Mesenchymal stem cell (in vitro differentiated cells and primary cell): ENCODE measurements around the gene ATG2B.

Experiments used
- DNase-seq: peaks from one replicate; pipeline ENCODE4 v3.0.0-alpha.2; 2013
- H2AFZ ChIP-seq: one replicate; pipeline ENCODE4 v1.6.1; 2013; ENCODE audit warnings: low read depth, mild to moderate bottlenecking, control low read depth, inconsistent platforms, low read length, moderate library complexity
- H2AK5ac ChIP-seq: 2 replicates; pipeline ENCODE4 v1.6.1; 2013; ENCODE audit warnings: low read length, moderate library complexity, mild to moderate bottlenecking, inconsistent platforms; ENCODE audit not compliant: severe bottlenecking
- H2BK120ac ChIP-seq: one replicate; pipeline ENCODE4 v1.6.1; 2013; ENCODE audit warnings: low read depth, mild to moderate bottlenecking, inconsistent platforms, low read length, moderate library complexity
- H2BK12ac ChIP-seq, 2 experiments: one replicate each; pipeline ENCODE4 v1.6.1; 2013; ENCODE audit warnings: inconsistent platforms in 2 of 2, low read length in 2 of 2, mild to moderate bottlenecking in 2 of 2, moderate library complexity in 2 of 2, control low read depth in 1 of 2
- H2BK15ac ChIP-seq: one replicate; pipeline ENCODE4 v1.6.1; 2013; ENCODE audit warnings: mild to moderate bottlenecking, low read depth, inconsistent platforms; ENCODE audit not compliant: poor library complexity, severe bottlenecking
- H2BK5ac ChIP-seq: 2 replicates; pipeline ENCODE4 v1.6.1; 2013; ENCODE audit warnings: low read depth, mild to moderate bottlenecking, low read length, control low read depth, inconsistent platforms; ENCODE audit not compliant: poor library complexity, severe bottlenecking
- H3K14ac ChIP-seq, 2 experiments: one replicate each; pipeline ENCODE4 v1.6.1; 2013; ENCODE audit warnings: inconsistent platforms in 2 of 2, low read length in 2 of 2, control low read depth in 1 of 2, mild to moderate bottlenecking in 1 of 2, moderate library complexity in 1 of 2
- H3K18ac ChIP-seq, 2 experiments: one replicate each; pipeline ENCODE4 v1.6.1; 2013; ENCODE audit warnings: inconsistent platforms in 2 of 2, low read length in 2 of 2, control low read depth in 1 of 2, low read depth in 1 of 2, mild to moderate bottlenecking in 1 of 2
- H3K23ac ChIP-seq, 2 experiments: one replicate each; pipeline ENCODE4 v1.6.1; 2013; ENCODE audit warnings: inconsistent platforms in 2 of 2, low read length in 2 of 2, mild to moderate bottlenecking in 2 of 2, moderate library complexity in 2 of 2, control low read depth in 1 of 2
- H3K27ac ChIP-seq: 2 replicates; pipeline ENCODE4 v1.5.1; 2013; ENCODE audit warnings: mild to moderate bottlenecking, moderate library complexity, low read length, control low read depth, inconsistent platforms; ENCODE audit not compliant: poor library complexity, severe bottlenecking
- H3K27me3 ChIP-seq, 2 experiments: 2 replicates each; pipeline versions ENCODE4 v1.6.1 to v1.7.0; 2013; ENCODE audit warnings: low read length in 2 of 2, mild to moderate bottlenecking in 2 of 2, moderate library complexity in 2 of 2, control low read depth in 1 of 2, inconsistent platforms in 1 of 2; ENCODE audit not compliant: control insufficient read depth in 1 of 2, insufficient read depth in 1 of 2
- H3K36me3 ChIP-seq, 2 experiments: 2 replicates each; pipeline versions ENCODE4 v1.6.1 to v1.7.0; 2013; ENCODE audit warnings: low read length in 2 of 2, control low read depth in 1 of 2, inconsistent platforms in 1 of 2, low read depth in 1 of 2, mild to moderate bottlenecking in 1 of 2; ENCODE audit not compliant: insufficient read depth in 2 of 2, control insufficient read depth in 1 of 2
- H3K4ac ChIP-seq, 2 experiments: one replicate each; pipeline ENCODE4 v1.6.1; 2013; ENCODE audit warnings: inconsistent platforms in 2 of 2, low read length in 2 of 2, mild to moderate bottlenecking in 2 of 2, moderate library complexity in 2 of 2, control low read depth in 1 of 2, low read depth in 1 of 2
- H3K4me1 ChIP-seq: 2 replicates; pipeline ENCODE4 v1.6.1; 2013; ENCODE audit warnings: low read depth, low read length, control low read depth; ENCODE audit not compliant: control insufficient read depth, insufficient read depth
- H3K4me2 ChIP-seq: 2 replicates; pipeline ENCODE4 v1.6.1; 2013; ENCODE audit warnings: low read length, mild to moderate bottlenecking, inconsistent platforms; ENCODE audit not compliant: poor library complexity, severe bottlenecking
- H3K4me3 ChIP-seq, 2 experiments: 2 replicates each; pipeline versions ENCODE4 v1.5.1 to v1.7.0; 2013; ENCODE audit warnings: low read length in 2 of 2, mild to moderate bottlenecking in 2 of 2, control low read depth in 1 of 2, low read depth in 1 of 2; ENCODE audit not compliant: insufficient read depth in 1 of 2
- H3K79me1 ChIP-seq: replicated peaks from 2 replicates; pipeline ENCODE4 v1.6.1; 2013; ENCODE audit warnings: mild to moderate bottlenecking, control low read depth, low read length, inconsistent platforms; ENCODE audit not compliant: poor library complexity, severe bottlenecking
- H3K9ac ChIP-seq: 2 replicates; pipeline ENCODE4 v1.7.0; 2013; ENCODE audit warnings: mild to moderate bottlenecking, low read length, moderate library complexity
- H3K9me3 ChIP-seq: 2 replicates; pipeline ENCODE4 v1.7.0; 2013; ENCODE audit warnings: mild to moderate bottlenecking, low read length; ENCODE audit not compliant: control insufficient read depth
- H4K8ac ChIP-seq: one replicate; pipeline ENCODE4 v1.6.1; 2013; ENCODE audit warnings: inconsistent platforms, mild to moderate bottlenecking, low read length, moderate library complexity
- H4K91ac ChIP-seq: one replicate; pipeline ENCODE4 v1.6.1; 2013; ENCODE audit warnings: mild to moderate bottlenecking, low read length, inconsistent platforms
- WGBS: methylation state at CpG from one replicate; pipeline ENCODE4 v1.1.7; 2013; ENCODE audit warnings: mixed read lengths; 5-methylcytosine and 5-hydroxymethylcytosine counted together

The ATG2B gene

GRCh38 chr14:96400495-96400894 is 37.4 kb upstream of the ATG2B start:
- Histone ChIP-seq H2BK5ac (no peak overlapping the region), H3K4me2 (no peak overlapping the region), H3K4ac (no peak overlapping the region), H4K8ac (no peak overlapping the region), H4K91ac (no peak overlapping the region), H3K9ac (no peak overlapping the region), H3K27me3 (peaks cover 0 to 28% of the 10 kb centered on the region in 2 experiments), H3K18ac (no peak overlapping the region), H2BK120ac (no peak overlapping the region), H3K9me3 (no peaks in the 10 kb centered on the region), H3K4me1 (no peaks in the 10 kb centered on the region), H2AFZ (no peak overlapping the region), H2BK12ac (no peak overlapping the region), H3K23ac (no peak overlapping the region), H3K14ac (no peak overlapping the region), H3K27ac (no peak overlapping the region), H2BK15ac (no peak overlapping the region), H3K79me1 (no peaks in the 10 kb centered on the region), H2AK5ac (no peak overlapping the region), H3K4me3 (no peak overlapping the region), H3K36me3 (no peaks in the 10 kb centered on the region)
- DNase-seq: no peak
- WGBS: 73% methylated on average over 5 of the region's 5 CpGs

GRCh38 chr14:96399405-96399804 is 36.3 kb upstream of the ATG2B start:
- no peak overlapping the region for H2BK12ac ChIP-seq
- H2AK5ac ChIP-seq: no peak overlapping the region
- H3K9me3 ChIP-seq: no peaks in the 10 kb centered on the region
- H2BK120ac ChIP-seq: no peak overlapping the region
- no peaks in the 10 kb centered on the region for H3K79me1 ChIP-seq
- no peaks in the 10 kb centered on the region for H3K4me1 ChIP-seq
- no peak overlapping the region for H3K14ac ChIP-seq
- no peak overlapping the region for H3K4ac ChIP-seq
- H2AFZ ChIP-seq: no peak overlapping the region
- no peak overlapping the region for H3K18ac ChIP-seq
- no peak for DNase-seq
- H2BK5ac ChIP-seq: no peak overlapping the region
- no peak overlapping the region for H4K8ac ChIP-seq
- H3K36me3 ChIP-seq: no peaks in the 10 kb centered on the region
- no peak overlapping the region for H3K9ac ChIP-seq
- H3K27me3 ChIP-seq: peaks cover 0 to 28% of the 10 kb centered on the region in 2 experiments
- no peak overlapping the region for H3K4me2 ChIP-seq
- no peak overlapping the region for H4K91ac ChIP-seq
- H3K27ac ChIP-seq: no peak overlapping the region
- 79% methylated on average over 9 of the region's 9 CpGs for WGBS
- no peak overlapping the region for H3K4me3 ChIP-seq
- no peak overlapping the region for H2BK15ac ChIP-seq
- no peak overlapping the region for H3K23ac ChIP-seq

GRCh38 chr14:96398921-96399320 is 35.8 kb upstream of the ATG2B start:
- no peak overlapping the region for H4K91ac ChIP-seq
- H3K18ac ChIP-seq: no peak overlapping the region
- H2BK15ac ChIP-seq: no peak overlapping the region
- no peaks in the 10 kb centered on the region for H3K36me3 ChIP-seq
- no peak overlapping the region for H3K4ac ChIP-seq
- H3K23ac ChIP-seq: no peak overlapping the region
- no peak overlapping the region for H3K4me2 ChIP-seq
- no peak overlapping the region for H2AFZ ChIP-seq
- peaks cover 0 to 28% of the 10 kb centered on the region in 2 experiments for H3K27me3 ChIP-seq
- no peak overlapping the region for H2BK12ac ChIP-seq
- WGBS: 81% methylated on average over 5 of the region's 5 CpGs
- no peak overlapping the region for H3K4me3 ChIP-seq
- no peak overlapping the region for H2BK5ac ChIP-seq
- no peak overlapping the region for H3K9ac ChIP-seq
- H3K27ac ChIP-seq: no peak overlapping the region
- no peak for DNase-seq
- H2BK120ac ChIP-seq: no peak overlapping the region
- H2AK5ac ChIP-seq: no peak overlapping the region
- H4K8ac ChIP-seq: no peak overlapping the region
- no peak overlapping the region for H3K14ac ChIP-seq
- no peaks in the 10 kb centered on the region for H3K79me1 ChIP-seq
- H3K4me1 ChIP-seq: no peaks in the 10 kb centered on the region
- H3K9me3 ChIP-seq: no peaks in the 10 kb centered on the region

GRCh38 chr14:96398432-96398831 is 35.3 kb upstream of the ATG2B start:
- no peak overlapping the region for H3K27ac ChIP-seq
- no peaks in the 10 kb centered on the region for H3K9me3 ChIP-seq
- no peak overlapping the region for H4K8ac ChIP-seq
- no peak overlapping the region for H2AK5ac ChIP-seq
- no peak overlapping the region for H3K4me2 ChIP-seq
- H3K4ac ChIP-seq: no peak overlapping the region
- no peak overlapping the region for H2BK120ac ChIP-seq
- H2AFZ ChIP-seq: no peak overlapping the region
- H3K18ac ChIP-seq: no peak overlapping the region
- 89% methylated on average over 1 of the region's 8 CpGs for WGBS
- no peaks in the 10 kb centered on the region for H3K36me3 ChIP-seq
- H3K27me3 ChIP-seq: peaks cover 0 to 28% of the 10 kb centered on the region in 2 experiments
- DNase-seq: no peak
- H3K4me1 ChIP-seq: no peaks in the 10 kb centered on the region
- no peak overlapping the region for H2BK15ac ChIP-seq
- H3K79me1 ChIP-seq: no peaks in the 10 kb centered on the region
- no peak overlapping the region for H2BK12ac ChIP-seq
- no peak overlapping the region for H3K9ac ChIP-seq
- no peak overlapping the region for H4K91ac ChIP-seq
- no peak overlapping the region for H3K4me3 ChIP-seq
- no peak overlapping the region for H3K14ac ChIP-seq
- no peak overlapping the region for H3K23ac ChIP-seq
- H2BK5ac ChIP-seq: no peak overlapping the region
